Activated gamma-delta T cell treated with Interleukin-2 at 50 U/mL for 16 hours (primary cell): ENCODE measurements around the gene EPS8.
"Not testable (repeated sequence)": the region's sequence is repeated elsewhere in the genome, so short reads cannot be mapped to it uniquely, and the experiment has no call there.

Experiments
- DNase-seq: peaks from one replicate; pipeline ENCODE4 v3.0.0-alpha.2; 2020

Gene EPS8

DNA sequence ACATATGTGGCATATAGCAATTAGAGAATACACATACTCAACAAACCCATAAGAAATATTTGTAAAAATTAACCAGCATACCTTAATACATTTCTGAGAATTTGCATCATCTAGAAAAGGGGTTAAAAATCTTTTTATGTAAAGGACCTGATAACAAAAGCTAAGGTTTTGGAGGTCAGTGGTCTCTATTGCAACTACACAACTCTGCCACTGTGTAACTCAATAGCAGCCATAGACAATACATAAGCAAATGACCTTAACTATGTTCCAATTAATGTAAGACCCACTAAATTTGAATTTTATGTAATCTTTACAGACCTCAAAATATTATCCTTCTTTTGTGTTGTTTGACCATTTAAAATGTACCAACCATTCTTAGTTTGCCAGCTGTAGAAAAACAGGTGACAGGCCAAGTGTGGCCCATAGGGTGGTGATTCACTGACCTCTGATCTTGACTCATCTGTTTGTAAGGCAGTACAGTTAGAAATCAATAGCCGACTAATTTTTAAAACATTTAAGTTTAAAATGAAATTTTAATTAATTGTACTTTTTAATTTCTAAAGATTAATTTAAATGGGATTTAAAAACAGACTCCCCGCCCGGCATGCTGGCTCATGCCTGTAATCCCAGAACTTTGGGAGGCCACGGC lies 7.4 kb upstream of the EPS8 start:
- DNase-seq, result no peak

DNA sequence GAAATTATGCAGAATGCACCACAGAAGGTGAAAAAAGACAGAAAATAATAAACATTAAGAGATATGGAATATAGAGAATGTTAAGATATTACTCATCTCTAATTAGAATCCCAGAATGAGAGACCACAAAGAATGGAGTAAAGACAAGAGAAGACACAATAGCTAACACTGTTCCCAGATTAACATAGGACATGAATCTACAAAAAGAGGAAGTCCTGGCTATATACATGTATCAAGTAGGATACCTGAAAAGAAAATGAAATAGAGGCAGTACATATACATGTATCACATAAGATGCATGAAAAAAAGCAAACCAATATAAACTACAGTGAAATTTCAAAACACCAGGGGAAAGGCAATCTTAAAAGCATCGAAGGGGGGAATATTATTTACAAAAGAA lies 5.6 kb upstream of the EPS8 start:
- no peak for DNase-seq

DNA sequence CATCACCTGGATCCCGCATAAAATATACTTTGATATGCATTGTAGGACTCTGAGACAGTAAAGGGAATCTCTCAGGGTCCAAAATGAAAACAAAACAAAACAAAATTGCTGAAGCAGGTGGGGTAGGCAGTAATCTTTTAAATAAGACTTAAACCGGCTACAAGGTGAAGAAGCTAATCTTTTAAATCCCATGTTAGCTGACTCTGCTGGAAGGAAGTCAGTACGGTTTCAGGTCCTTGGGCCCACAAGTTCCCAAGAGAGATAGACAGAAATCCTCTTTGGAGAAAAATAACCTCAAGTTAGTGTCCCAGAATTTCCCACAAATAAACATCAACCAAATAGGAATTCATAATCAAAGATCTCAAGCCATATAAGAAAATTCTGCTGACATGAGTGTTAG lies 5.0 kb upstream of the EPS8 start:
- DNase-seq, result no peak

DNA sequence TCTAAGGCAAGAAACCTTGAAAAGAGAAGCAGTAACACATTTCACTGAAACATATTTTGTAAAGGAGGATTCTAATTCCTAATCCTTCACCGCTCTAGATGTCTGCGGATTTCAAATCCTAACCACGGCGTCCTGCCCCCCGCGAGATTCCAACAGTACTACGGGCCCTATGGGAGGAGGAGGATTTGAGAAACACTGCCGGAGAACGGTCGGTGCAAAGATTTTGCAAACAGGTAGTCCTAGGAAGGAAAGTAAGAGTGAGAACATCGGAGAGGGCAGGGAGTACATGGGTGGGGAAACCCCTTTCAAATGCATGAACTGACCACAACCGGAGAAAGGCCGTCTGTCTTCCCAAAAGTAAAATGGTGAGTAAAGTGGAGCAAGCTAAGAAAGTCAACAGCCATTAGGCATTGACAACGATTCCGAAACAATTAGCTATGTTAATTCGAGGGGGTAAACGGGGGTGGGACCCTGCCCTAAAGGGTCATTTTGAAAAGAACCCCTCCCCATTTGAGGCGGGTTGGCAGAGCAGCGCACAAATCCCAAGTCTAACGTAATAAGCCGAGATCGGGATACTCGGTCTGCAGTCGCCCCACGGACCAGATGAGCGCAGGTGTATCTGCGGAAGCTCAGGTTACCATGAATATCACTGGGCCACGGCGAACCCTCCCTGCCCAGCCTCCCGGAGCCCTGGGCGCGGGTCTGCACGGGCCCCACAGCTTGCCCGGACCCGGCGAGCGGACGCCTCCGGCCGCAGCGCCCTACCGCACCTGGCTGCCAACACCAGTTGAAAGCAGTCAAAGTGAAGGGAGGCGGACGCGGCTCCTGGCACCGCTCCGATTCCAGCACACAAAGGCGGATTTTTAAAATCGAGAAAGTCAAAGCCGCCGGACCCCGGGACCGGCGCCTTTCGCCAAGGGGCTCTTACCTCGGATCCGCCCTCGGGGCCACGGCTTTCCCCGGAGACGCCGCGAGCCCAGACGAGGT lies 662 bp downstream of the EPS8 start:
- peak; percentile 10 for DNase-seq

DNA sequence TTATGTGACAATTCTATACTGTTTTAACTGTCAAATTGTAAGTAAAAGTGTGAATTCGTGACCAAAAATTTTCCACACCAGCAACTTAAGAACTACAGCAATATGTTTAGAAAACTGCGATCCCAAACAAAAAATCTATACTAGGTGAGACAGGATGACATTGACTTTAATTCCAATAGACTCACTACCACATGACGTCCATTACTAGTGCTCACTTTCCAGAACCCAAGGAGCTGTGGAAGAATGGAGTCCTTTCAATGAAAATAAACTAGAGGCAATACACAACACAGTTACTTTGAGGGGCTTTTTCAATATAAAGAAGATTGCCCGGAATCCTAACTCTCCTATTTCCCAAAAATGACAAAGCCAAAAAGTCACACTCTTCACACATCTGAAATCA lies 1.4 kb downstream of the EPS8 start:
- no peak for DNase-seq

DNA sequence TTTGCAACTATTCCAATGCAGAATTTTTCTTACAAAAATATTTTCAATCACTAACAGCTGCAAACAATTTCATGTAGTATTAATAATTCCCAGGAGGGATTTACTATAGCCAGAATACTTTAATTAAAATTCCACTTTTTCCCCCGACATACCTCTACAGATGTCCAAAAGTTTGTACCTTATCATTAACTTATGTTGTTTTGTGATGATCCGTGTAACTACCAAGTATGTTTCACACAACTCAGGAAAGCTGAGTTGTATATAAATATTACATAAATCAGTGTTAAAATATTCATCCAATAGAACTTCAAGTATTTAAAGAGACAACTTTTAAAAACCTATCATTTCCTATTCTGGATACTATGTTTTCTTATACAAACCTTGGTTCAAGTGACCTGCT lies 2.4 kb downstream of the EPS8 start:
- DNase-seq, result no peak

DNA sequence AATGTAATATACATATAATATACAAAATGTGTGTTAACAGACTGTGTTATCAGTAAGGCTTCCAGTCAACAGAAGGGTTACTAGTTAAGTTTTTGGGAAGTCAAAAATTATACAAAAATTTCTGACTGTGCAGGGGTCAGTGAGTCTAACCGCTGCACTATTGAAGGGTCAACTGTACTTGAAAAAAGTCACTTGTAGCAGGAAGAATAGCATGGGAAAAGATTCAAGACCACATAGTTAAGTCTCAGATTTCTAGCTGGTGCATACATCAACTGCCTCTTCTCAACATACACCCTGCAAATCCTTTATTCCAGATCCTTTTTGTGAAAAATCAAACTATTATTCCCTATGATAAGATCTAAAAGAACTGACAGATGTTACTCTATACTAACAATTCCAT lies 5.9 kb downstream of the EPS8 start:
- no peak for DNase-seq

DNA sequence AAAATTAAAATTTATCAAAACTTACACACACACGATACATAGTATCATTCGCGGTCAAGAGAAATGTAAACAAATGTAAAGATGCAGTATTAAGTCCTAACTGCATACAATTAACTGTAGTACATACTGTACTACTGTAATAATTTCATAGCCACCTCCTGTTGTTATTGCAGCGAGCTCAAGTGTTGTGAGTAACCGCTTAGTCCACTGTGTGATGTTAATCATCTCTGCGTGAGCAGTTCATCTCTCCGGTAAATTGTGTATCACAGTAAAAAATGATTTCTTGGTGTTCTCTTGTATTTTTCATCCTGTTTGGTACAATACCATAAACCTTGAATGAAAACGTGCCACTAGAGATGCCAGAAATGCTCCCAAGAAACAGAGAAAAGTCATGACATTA lies 6.5 kb downstream of the EPS8 start:
- no peak for DNase-seq

DNA sequence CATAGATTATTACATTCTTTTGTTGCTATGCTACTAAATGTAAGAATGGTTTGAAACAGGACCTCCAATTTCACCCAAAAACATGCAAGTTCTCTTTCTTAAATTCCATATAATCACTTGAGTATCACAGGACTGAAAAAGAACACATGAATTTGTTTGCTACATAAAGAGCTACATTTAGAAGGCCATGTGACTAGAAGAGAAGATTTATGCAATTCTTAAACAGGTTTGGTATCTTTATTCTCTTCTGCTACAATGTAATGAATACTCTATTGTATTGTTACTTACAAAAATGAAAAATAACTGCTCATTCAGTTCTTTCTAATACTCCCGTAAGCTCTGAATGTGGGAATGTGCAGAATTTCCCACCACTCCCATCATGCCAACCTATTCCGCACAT lies 9.3 kb downstream of the EPS8 start:
- DNase-seq, result no peak

DNA sequence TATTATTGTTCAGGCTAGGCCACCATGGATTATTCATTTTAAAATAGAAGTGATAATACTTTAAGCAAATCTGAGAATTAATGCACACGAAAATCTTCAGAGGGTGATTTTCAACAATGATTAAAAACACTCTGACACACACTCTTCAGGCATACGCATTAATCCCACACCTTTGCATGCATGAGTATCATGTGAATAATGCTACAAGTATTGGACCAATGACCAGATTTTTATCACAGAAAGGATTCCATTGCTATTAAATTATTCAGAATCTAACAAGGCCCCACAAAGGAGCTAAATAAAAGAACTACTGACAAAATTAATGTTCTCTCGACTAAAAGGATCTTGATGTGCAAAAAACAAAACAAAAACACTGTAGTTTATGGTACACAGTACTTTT lies 11.1 kb downstream of the EPS8 start:
- DNase-seq, result no peak

DNA sequence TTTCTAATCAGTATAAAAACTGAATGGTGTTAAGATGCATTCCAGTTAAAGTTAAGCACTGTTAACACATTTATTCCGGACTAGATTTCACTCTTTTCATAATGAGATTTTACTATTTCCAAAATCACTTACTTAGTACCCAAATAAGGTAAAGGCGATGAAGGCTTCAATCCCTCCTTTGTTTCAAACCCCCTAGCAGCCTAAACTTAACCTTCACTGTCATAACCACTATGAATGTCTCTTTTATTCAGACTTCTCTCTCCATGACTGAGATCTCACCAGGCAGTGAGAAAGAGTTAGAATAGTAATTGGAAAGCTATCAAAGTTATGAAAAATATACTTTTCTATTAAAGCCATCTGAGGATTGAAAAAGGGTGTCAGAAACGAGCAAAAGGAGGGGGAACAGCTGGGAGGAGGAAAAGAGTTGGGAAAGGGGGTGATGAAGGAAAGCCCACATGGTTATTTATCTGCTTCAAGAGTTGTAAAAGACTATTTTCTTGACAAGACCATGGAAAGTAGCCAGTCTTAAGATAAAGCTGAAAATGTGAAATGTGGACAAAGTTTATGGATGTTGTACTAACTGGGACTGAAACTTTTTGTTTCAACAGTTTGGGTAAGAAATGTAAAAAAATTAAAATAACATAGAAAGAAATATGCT lies 11.7 kb downstream of the EPS8 start:
- no peak for DNase-seq

DNA sequence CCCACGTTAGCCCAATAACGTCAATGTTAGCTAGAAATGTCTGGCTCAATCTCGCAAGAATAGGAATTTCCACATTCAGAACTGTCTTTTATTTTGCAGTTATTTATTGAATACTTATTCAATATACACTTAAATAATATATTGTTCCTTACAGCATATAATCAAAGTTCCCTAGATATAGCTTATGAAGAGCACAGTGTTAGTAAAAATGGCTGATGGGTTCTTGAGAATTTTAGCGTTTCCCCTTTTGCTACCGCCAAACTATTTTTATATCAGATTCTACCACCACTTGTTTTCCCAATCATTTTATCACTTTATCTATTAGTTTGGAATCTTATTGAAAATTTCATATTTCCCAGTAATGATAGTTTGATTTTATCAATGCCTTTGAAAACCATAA lies 12.7 kb downstream of the EPS8 start:
- no peak for DNase-seq

DNA sequence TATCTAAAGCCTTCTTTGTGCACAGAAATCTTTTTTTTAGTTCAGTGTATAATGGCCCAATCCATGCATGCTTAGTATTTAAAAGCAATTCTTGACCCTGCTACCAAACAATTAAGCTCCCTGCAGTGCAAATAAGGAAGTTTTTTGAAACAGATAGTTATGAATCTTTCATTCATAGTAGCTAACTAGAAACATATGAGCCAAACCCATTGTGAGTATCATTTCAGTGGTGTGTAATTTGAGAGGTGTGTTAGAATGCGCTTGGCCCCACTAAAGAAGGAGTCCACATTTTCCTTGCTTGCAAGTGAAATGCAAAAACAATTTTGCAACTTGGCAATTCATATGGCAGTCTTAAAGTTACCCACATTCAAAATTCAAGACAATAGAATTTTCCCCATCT lies 14.4 kb downstream of the EPS8 start:
- no peak for DNase-seq

DNA sequence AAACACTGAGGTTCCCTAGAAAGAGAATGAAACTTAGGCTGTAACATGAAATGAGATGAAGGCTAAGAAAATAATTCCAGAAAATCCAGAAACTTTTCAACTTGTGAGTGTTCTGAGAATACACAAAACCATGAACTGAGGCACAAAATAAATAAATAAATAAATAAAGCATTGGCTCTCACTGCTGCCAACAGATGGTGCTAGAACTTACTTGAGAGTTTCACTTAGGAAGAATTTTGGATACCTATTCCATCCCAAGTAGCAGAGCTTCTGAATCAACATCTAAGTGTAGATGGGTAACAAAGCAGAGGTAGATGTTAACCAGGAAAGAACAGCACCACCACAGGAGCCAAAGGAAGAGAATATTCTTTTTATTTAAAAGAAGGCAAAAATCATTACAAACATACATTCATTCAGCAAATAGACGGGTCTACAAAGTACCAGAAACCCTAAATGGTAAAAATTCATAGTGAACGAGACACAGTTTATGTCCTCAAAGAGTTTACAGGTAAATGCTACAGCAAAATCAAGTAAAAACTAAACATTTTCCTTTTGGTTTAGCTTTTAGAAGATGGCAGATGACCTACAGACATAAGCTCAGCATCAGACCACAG lies 16.7 kb downstream of the EPS8 start:
- no peak for DNase-seq

DNA sequence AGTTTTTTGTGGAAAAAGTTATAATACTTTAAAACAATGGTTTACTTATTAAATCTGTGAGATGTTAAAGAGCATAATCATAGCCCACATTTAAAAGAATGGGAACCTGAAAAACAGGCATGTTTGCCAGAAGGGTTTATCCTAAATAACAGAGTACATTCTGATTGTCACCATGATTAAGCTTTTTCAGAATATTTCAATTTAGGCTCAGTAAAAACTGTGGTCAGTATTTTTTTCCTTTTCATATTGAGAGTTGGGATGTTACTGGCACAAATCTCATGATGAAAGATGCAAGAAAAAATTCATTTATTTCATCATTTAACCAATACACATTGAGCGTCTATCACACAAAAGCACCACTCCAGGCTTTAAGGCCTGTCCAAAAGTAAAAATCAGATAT lies 18.6 kb downstream of the EPS8 start:
- DNase-seq, result no peak

DNA sequence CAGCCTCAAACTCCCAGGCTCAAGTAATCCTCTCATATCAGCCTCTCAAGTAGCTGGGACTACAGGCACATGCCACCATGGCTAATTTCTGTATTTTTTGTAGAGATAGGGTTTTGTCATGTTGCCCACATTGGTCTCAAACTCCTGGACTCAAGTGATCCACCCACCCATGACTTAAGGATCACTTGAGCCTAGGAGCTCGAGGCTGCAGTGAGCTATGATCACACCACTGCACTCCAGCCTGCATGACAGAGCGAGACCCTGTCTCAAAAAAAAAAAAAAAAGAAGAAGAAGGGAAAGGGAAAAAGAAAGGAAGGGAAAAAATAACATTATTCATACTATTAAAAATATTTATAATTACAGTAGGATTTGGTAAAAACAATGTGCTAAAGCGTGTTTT lies 19.2 kb downstream of the EPS8 start:
- DNase-seq, result no peak

DNA sequence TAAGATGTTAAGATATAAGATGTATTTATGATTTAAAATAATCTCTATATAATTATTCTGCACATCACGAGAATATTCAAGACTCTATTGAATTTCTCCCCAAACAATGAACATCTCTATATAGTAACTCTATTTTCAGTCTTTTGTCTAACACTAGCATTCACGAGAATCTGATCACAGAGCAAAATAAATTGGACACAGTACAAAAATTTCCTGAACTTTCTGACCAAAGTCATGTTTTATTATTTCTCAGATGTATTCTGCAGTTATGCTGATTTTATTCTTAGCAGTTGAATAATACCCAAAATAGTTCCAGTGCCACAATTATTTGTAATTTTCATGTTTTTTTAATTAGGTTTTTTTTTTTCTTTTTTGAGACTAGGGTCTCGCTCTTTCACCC lies 19.6 kb downstream of the EPS8 start:
- DNase-seq, result no peak

DNA sequence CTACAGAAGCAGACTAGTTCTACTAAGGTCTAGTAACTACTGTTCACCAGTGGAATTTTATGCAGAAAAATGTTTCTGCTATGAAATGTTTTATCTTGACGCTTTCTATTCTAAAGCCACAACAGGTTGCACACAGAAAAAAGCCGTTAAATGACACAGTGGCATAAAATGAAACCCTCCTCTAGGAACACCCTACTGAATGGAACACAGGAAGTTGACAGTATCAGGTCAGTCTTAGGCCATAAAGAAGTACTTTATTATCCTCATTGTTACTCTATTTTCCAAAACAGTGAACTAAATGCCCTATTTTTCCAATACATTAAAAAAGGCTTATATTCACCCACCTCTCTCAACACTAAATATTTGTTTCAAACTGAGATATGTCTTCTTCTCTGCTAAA lies 21.9 kb downstream of the EPS8 start:
- no peak for DNase-seq

DNA sequence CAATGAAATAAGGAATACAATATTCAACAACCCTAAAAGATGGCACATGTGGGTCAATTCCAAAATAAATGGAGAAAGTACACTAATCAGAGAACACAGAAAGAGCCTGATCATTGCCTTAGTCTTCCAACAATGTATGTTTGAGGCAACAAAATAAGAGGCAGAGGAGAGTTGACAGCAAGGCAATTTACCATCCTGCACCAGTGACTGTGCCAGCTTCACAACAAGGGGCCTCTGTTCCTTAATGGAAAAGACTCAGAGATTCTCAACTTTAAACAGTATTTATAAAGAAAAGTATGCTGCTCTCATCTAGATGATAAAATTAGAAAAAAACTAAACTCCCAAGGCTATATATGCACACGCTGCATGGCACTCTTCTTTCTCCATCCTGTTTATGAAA lies 25.9 kb downstream of the EPS8 start:
- no peak for DNase-seq

DNA sequence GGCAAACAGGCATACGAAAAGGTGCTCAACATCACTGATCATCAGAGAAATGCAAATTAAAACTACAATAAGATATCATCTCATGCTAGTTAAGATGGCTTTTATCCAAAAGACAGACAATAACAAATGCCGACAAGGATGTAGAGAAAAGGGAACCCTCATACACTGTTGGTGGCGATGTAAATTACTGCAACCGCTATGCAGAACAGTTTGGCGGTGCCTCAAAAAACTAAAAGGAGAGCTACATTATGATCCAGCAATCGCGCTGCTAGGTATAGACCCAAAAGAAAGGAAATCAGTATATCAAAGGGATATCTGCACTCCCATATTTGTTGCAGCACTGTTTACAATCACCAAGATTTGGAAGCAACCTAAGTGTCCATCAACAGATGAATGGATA lies 27.0 kb downstream of the EPS8 start:
- DNase-seq, result not testable (repeated sequence)

DNA sequence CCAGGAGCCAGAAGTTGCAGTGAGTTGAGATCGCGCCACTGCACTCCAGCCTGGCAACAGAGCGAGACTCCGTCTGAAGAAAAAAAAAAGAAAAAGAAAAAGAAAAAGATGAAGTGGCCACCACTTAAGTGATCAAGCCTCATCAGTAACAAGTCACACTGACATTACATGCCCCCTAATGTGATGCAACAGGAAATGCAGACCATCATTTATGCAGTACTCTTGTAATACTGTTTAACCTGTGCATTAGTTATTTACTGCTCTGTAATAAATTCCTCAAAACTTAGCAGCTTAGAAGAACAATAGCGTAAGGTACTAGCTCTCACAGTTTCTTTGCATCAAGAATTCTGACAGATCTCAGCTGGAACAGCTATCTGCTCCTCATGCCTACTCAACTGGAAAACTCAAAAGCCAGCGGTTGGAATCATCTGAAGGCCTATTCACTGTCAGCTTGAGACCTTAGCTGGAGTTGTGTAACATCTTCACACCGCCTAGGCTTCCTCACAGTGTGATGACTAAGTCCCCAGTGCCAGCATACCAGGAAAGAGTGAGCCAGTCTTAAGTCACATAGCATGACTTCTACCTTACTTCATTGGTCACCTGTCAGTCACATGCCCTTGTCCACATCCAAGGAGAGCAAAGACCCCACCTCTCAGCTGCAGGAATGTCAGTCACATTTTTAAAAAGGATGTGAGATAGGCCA lies 31.5 kb downstream of the EPS8 start:
- no peak for DNase-seq

DNA sequence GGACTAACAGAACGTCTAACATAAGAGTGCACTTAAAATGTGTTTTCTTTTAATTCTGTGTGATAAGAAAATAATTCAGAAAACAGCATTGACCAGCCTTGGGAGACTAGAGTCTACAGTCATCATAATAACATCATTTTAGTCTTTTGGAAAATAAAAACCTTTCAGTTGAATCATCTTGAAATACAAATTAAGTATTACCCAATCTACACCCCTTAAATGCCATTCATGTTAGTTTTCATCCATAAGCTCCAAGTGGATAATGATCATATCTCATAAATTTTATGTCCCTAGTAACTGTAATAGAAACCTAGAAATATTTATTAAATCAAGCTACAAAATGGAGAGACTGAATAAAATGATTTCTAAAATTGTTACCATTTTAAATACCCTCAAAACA lies 32.4 kb downstream of the EPS8 start:
- DNase-seq, result no peak

DNA sequence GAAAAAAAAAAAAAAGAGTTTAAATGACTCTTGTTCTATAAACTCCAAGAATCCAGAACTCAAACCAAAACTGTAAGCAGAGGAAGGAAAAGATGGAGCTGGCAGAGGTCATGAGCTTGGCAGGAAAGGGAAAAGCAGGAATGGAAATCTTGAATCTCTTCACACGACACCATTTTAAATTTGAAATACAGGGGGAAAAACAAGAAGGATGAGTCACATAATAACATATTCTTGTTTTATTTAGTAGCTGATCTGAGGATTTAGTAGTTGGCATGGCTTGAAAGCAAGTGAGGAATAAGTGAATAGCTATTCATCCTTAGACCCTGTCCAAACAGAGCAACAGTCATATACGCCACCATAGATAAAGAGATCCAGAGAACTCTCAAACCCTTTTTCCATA lies 35.0 kb downstream of the EPS8 start:
- no peak for DNase-seq
